HG03442 (cell line): ENCODE measurements around the gene FAAH2.
"Not testable (repeated sequence)": the region's sequence is repeated elsewhere in the genome, so short reads cannot be mapped to it uniquely, and the experiment has no call there.

Experiments
- ATAC-seq: cut with Tn5 transposase; IDR thresholded peaks from one replicate; pipeline ENCODE4 v1.9.1; 2021; ENCODE audit warnings: mild to moderate bottlenecking, moderate library complexity; ENCODE audit not compliant: unreplicated experiment

FAAH2 gene

DNA sequence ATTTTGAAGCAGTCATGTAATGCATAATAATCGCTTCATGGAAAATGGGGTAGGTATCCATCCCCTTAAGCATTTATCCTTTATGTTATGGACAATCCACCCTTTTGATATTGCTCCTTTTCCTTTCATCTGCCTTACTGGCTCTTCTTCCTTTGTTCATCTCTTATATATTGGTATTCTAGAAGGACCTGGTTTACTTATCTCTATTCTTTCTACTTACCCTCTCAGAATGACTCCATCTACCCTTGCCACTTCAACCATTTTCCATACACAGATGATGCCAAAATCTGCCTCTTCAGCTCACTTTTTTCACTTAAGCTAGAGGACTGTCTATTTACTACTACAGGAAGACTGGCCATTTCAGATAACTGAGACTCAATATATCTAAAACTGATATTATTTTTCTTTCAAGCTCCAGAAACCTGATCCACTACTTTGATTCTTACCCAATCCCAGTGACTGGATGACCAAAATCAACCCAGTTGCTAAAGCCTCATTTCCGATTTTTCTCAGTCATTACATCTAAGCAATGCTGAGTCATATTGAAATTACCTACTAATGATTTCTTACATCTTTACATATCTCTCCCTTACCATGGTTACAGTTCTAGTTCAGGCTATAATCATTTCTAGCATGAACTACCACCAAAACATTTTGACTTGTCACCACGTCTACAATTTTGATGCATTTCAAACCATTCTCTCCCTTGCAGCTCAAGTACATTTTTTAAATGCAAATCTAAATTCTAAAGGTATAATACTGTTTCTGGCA is 93.7 kb downstream of the FAAH2 start:
- ATAC-seq: no peak

DNA sequence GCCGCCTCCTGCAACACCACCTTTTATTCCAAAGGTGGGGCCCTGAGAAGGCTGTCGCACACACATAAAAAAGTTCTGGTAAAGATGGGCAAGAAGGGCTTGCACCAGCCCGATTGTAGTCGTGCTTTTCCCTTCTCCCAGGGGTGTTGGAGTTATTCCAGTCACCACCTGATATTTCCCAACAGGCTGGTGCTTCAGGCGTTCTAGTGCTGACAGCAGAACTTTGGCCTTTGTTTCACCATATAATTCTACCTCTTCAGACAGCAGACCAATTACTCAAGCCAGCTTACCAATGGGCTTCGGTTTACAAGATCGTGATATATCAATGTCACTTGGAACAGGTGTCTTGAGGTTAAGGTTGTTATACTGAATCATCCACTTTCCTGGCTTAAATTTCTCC is 107.7 kb downstream of the FAAH2 start:
- ATAC-seq: not testable (repeated sequence)

DNA sequence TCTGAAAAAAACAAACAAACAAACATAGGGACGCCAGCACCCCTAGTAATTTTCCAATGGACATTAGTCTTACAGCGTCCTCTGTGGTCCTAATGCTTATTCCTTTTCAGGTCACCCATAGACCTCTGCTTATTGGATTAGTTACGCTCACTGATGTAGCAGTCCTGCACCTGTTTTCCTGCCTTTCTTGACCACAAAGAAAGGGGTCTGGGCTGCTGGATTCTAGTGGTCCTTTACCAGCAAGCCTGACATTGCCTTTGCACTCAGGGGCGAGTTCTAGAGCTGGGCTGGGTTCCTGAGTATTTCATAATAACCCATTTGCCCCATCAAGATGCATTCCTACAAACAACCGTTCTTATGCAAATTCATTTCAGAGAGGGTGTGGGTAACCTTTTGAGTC is 116.7 kb downstream of the FAAH2 start:
- not testable (repeated sequence) for ATAC-seq

DNA sequence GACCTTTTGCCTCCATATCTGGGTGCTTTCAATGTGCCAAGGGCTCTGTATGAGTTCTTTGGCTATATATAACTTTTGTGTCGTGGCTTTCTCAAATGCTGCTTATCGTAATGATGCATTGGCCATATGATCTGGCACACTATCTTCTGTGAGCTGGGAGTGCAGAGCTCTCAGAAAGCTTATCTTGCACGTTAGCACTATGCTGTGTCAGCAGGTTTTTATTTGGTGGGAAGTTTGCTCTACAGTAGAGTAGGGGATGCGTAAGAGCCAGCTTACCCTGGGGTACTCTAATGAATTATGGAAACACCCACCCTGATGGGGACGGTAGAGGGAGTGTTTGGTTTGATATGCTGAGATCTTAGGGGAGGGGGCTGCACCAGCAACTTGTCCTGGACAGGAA is 119.6 kb downstream of the FAAH2 start:
- no peak for ATAC-seq

DNA sequence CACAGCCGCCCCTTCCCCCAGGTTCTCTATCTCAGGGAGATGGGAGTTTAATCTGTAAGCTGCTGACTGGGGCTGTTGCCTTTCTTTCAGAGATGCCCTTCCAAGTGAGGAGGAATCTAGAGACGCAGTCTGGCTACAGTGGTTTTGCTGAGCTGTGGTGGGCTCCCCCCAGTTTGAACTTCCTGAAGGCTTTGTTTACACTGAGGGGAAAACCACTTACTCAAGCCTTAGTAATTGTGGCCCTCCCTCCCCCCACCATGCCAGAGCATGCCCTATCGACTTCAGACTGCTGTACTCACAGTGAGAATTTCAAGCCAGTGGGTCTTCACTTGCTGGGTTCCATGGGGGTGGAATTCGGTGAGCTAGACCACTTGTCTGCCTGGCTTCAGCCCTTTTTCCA is 131.3 kb downstream of the FAAH2 start:
- no peak for ATAC-seq

DNA sequence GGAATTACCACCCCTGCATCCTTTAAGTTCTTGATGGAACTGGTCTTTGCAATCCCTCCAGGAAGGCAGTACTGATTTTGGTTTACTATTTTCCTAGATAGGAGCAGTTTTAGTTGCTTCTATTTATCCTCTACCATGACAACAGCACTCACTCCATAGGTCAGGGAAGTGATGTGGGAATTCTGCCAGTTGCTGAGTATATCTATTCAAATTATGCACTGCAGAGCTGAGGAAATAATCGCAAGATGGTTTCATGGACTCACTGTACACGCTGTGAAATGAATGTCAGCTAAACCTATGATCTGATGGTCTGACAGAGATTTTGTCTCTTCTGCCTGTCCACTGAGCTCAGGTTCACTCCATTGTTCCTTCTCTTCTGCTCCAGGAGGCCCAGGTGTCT is 135.8 kb downstream of the FAAH2 start:
- no peak for ATAC-seq

DNA sequence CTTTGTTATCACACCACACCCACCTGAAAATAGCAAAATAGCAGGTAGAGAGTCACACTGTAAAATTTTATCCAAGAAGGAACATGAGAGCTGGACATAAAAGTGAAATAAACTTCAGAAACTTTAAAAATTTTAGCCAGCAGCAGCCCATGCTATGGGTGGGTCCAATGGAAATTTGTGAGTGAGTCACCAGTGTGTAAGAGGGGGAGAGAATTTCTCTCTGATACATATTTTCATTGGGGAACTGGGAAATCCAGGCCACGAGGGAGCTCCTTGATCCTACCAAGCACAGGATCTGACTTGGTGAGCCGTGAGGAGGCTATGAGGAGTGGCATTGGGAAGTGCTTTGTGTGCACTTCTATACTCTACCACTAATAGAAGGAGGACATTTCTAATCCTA is 136.3 kb downstream of the FAAH2 start:
- no peak for ATAC-seq

DNA sequence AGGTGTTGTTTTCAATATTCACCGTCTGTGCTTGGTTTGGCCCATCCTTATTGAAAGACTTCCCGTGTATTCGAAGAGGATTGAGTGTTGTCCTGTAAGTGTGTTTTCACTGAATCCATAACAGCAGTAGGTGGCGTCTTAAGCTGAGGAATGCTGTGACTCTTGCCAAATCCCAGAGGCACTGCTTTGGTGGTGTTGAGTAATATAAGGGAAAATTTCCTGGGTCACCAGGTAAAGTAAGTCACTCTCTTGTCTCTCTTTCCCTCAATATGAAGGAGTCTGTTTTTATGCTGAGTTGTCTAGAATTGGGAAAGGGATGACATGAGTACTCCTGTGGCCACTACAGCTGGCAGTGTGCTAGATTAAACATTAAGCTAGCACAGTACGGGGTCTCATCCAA is 158.6 kb downstream of the FAAH2 start:
- ATAC-seq: no peak

DNA sequence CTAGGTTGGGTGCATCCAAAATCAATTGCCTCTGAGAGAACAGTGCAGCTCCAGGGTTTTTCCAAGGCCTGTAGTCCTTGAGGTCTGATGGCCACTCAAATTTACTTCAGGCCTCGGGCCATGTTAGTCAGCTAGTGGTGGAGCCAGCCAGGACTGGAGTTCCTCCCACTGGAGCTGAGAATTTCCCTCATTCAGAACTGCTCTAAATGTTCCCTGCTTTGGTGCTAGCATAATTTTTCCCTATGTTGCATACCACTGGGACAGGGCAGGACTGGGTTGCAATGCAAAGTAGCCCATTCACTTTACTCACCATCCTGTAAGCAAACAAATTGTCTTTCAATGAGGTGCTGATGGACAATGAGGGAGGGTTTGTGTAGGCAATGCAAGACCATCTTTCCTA is 159.3 kb downstream of the FAAH2 start:
- ATAC-seq: no peak

DNA sequence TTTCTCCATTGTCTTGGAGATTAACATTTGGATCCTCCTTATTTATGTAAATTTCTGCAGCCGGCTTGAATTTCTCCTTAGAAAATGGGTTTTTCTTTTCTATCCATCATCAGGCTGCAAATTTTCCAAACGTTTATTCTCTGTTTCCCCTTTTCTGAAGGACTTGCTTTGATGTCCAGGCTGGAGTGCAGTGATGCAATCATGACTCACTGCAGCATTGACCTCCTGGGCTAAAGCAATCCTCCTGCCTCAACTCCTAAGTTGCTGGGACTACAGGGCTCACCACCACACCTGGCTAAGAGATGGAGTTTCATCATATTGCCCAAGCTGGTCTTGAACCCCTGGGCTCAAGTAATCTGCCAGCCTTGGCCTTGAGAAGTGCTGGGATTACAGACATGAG is 161.3 kb downstream of the FAAH2 start:
- no peak for ATAC-seq

DNA sequence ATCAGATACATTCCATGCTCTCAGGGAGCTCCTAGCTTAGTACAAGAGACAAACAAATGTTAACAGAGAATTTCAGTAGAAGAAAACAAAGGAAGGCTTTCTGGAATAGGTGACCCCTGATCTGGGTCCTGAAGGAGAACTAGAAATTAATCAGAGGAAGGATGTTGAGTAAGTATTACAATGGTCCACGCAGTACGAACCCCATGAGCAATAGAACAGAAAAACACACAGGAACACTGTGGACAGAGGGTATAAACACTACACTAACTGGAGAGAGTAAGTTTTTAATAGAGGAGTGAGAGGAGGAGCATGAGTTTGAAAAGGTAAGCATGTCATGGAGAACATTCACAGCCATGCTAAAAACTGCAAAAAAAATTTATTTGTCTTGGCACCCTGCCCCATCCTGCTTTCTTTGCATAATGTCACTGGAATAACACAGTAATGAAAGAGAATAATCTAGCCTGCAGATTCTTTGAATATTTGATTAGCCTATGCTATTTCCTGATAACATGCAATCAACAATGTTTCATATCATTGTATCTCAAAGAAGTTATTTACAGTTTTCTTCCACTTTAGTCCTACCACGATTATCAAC is 165.0 kb downstream of the FAAH2 start:
- ATAC-seq: no peak

DNA sequence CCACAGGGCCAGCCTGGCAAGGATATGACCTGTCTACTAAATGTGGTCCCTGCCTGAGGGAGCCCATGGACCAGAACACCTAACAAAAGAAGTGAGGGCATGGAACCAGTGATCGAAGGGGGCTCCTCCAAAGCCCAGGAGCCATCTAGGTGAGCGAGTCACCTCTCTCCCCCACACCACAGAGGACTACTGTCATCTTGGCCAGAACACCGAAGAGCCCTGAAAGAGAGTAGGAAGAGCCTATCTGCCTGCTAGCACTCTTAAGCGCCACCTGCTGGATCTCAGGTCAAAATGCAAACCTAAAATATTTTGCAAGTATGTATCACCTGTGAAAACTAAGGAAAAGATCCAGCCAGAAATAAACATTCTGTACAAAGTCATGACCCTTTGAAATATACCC is 167.4 kb downstream of the FAAH2 start:
- peak; percentile 84 for ATAC-seq

DNA sequence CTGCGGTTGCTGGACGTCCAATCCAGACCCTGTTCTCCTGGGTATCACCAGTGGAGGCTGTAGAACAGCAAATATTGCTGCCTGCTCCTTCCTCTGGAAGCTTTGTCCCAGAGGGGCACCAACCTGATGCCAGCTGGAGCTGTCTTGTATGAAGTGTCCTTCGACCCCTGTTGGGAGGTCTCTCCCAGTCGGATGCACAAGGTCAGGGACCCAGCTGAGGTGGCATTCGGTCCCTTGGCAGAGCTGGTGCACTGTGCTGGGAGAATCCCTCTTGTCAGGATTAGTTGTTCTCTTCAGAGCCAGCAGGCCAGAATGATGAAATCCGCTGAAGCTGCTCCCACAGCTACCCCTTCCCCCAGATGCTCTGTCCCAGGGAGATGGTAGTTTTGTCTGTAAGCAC is 195.0 kb downstream of the FAAH2 start:
- no peak for ATAC-seq

DNA sequence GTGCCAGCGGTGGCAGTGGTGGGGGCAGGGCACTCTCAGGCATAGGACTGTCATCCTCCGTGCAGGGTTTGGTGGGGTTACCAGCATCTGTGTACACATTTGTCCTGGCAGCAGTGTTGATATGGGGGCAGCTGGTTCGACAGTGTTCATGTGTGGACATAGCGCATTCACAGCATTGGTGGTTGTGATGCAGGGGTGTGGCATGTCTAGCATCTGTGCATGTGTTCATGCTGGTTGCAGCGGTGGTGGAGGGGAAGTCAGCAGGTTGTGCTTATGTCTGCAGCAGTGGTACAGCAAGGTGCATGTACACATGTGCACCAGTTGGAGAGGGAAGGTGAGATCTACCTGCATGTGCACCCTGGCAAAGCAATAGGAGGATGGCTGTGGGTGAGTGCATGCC is 230.0 kb downstream of the FAAH2 start:
- no peak for ATAC-seq

DNA sequence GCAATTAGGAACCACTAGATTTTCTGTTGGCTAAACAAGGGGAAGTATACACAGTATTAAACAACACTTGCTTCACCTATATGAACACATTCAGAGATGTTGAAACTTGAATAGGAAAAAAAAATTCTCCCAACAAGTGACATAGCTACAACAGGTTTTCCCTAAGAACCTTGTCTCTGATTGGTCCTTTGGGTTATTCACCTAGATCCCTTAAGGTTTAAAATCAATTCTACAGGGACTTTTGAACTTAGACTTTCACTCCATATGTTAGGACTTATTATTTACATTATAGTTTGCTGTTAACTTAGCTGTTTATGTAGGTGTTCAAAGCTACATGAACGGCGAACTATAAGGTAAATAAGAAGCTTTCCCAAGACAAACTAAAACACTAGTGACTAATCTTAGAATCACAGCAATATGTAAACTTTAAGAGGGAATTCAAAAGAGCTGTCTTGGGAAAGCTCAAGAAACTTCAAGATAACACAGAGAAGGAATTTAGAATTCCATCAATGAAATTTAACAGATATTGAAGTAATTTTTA is 233.1 kb downstream of the FAAH2 start:
- no peak for ATAC-seq

DNA sequence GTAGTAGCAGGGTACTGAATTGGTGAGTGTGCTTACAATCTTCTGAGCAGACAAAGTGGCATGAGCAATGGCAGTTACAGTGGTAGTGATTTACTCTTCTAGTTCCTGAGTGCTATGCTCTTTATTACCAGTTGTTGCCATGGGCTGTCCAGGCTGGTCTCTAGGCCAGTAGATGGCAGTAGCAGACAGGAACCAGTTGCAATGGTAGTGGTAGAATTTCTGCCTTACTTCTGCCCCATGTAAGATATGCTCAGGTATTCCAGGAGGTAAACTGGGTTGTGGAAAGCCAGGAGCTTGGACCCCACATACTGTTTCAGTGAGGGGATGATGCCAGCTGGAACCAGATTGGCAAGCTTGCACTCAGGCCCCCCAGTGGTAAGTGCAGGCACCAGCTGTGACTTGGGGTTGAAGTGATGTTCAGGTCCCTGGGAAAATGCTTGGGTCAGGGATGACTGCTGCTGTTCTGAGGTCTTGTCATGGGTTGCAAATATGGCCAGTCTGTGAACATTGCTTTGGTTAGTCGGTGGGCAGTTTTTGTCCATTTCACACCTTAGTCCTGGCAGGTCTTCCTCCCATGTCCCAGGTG is 242.3 kb downstream of the FAAH2 start:
- ATAC-seq: peak; percentile 72
